K562 (cell line): ENCODE data around the gene IMP4. TPM values are rescaled to one million over a fixed set of nuclear protein-coding genes. Genes with fewer than 3 reads are reported as not detected.

ENCODE experiments used
- ATAC-seq: fragments of 200-7000 bp; cut with Tn5 transposase; 3 replicates; pipeline ENCODE4 v1.9.1; 2020; ENCODE audit warnings: moderate library complexity
- BruUV-seq: library from RNA; stranded (reverse); fragments of 400-500 nt; replicated peaks from 2 replicates; lab custom pipeline; 2021; lab: Mats Ljungman, UMichigan
- CTCF ChIA-PET: fragments of 300-600 bp; formaldehyde crosslinking; extraction: SDS; loops from one replicate; lab custom pipeline; 2021; ENCODE audit warnings: low intra/inter-chr PET ratio; lab: Yijun Ruan, JAX
- POLR2A ChIA-PET: fragments of 300-600, 350-650 bp; sonication (Branson Sonifier 250); formaldehyde crosslinking; extraction: SDS; loops from one replicate; lab custom pipeline; 2021; ENCODE audit warnings: antibody characterized with exemption, inconsistent platforms; lab: Yijun Ruan, JAX
- DNase-seq, 4 experiments: peaks; one replicate each; pipeline versions ENCODE4 v3.0.0 to v3.0.0-alpha.2; 2011 to 2018; ENCODE audit warnings: low spot score in 3 of 4, mixed read lengths in 3 of 4; ENCODE audit errors: extremely low read depth in 1 of 4
- FAIRE-seq: peaks from 2 replicates; lab custom pipeline; 2011; peaks lifted over from hg19 to GRCh38; lab: Jason Lieb, UNC
- H2AFZ ChIP-seq: 2 replicates; pipeline ENCODE4 v1.6.0; 2011; ENCODE audit warnings: low read depth, low read length, control low read depth, inconsistent platforms
- H3K27ac ChIP-seq: fragments of 200-600 bp; 3 replicates; pipeline ENCODE4 v1.8.0; 2011; ENCODE audit warnings: low read depth, mild to moderate bottlenecking, control low read depth, inconsistent platforms, low read length, moderate library complexity, mixed read lengths; ENCODE audit errors: extremely low read depth
- H3K27me3 ChIP-seq, 2 experiments: fragments of 300-600 bp in 1 of 2; 2 replicates in 1 of 2; 3 replicates in 1 of 2; pipeline versions ENCODE4 v1.6.0 to v1.8.0; 2011; ENCODE audit warnings: inconsistent platforms in 2 of 2, low read length in 2 of 2, mild to moderate bottlenecking in 1 of 2, mixed read lengths in 1 of 2, moderate library complexity in 1 of 2; ENCODE audit not compliant: control insufficient read depth in 2 of 2, insufficient read depth in 2 of 2
- H3K36me3 ChIP-seq: fragments of 300-600 bp; 3 replicates; pipeline ENCODE4 v1.8.0; 2011; ENCODE audit warnings: mild to moderate bottlenecking, low read length, inconsistent platforms; ENCODE audit not compliant: control insufficient read depth, insufficient read depth
- H3K4me1 ChIP-seq, 2 experiments: fragments of 200-600 bp in 1 of 2; replicated peaks in 1 of 2; 2 replicates in 1 of 2; 3 replicates in 1 of 2; pipeline versions ENCODE4 v1.5.1 to v1.8.0; 2011; ENCODE audit warnings: inconsistent platforms in 2 of 2, low read length in 2 of 2, mild to moderate bottlenecking in 1 of 2, mixed read lengths in 1 of 2, moderate library complexity in 1 of 2; ENCODE audit not compliant: control insufficient read depth in 2 of 2, insufficient read depth in 2 of 2
- H3K4me2 ChIP-seq: 2 replicates; pipeline ENCODE4 v1.6.1; 2011; ENCODE audit warnings: low read length, control low read depth, inconsistent platforms, mixed read lengths; ENCODE audit not compliant: insufficient read depth
- H3K4me3 ChIP-seq: fragments of 200-600 bp; sonication (generic), shearing (Covaris generic); 2 replicates; pipeline ENCODE4 v1.5.1; 2016; ENCODE audit warnings: control low read depth, inconsistent platforms
- H3K79me2 ChIP-seq: fragments of 200-600 bp; 3 replicates; pipeline ENCODE4 v1.8.0; 2011; ENCODE audit warnings: low read length, inconsistent platforms; ENCODE audit not compliant: control insufficient read depth, insufficient read depth
- H3K9ac ChIP-seq, 2 experiments: 2 replicates each; pipeline versions ENCODE4 v1.6.0 to v1.6.1; 2011; ENCODE audit warnings: low read depth in 2 of 2, low read length in 2 of 2, control low read depth in 1 of 2, inconsistent platforms in 1 of 2, mild to moderate bottlenecking in 1 of 2, mixed read lengths in 1 of 2; ENCODE audit not compliant: insufficient read depth in 1 of 2
- H3K9me1 ChIP-seq: one replicate; pipeline ENCODE4 v1.6.0; 2011; ENCODE audit warnings: inconsistent platforms, mild to moderate bottlenecking, low read length, moderate library complexity; ENCODE audit not compliant: control insufficient read depth, insufficient read depth
- H3K9me3 ChIP-seq: replicated peaks from 2 replicates; pipeline ENCODE4 v1.5.1; 2011; ENCODE audit warnings: low read depth, low read length, inconsistent platforms; ENCODE audit not compliant: control insufficient read depth, insufficient read depth
- H4K20me1 ChIP-seq: replicated peaks from 2 replicates; pipeline ENCODE4 v1.6.1; 2011; ENCODE audit warnings: low read length, inconsistent platforms, mixed read lengths; ENCODE audit not compliant: control insufficient read depth, insufficient read depth
- CBX1 ChIP-seq: sonication (generic); IDR thresholded peaks from 2 replicates; pipeline ENCODE4 v1.6.1; 2016; ENCODE audit warnings: antibody characterized with exemption, low read depth, mild to moderate bottlenecking
- CBX5 ChIP-seq: IDR thresholded peaks from 2 replicates; pipeline ENCODE4 v1.6.1; 2014; ENCODE audit warnings: low read depth, borderline replicate concordance
- CREB1 ChIP-seq, 2 experiments: sonication (generic) in 1 of 2; formaldehyde crosslinking in 1 of 2; IDR thresholded peaks; 2 replicates each; pipeline versions ENCODE4 v1.6.1 to v1.8.0; 2012 to 2022; ENCODE audit warnings: inconsistent platforms in 1 of 2, mild to moderate bottlenecking in 1 of 2, missing genetic modification reagents in 1 of 2, moderate library complexity in 1 of 2
- E2F6 ChIP-seq, 2 experiments: IDR thresholded peaks; 2 replicates each; pipeline ENCODE4 v1.6.1; 2011; ENCODE audit warnings: borderline replicate concordance in 1 of 2, control low read depth in 1 of 2, low read depth in 1 of 2, low read length in 1 of 2, mild to moderate bottlenecking in 1 of 2, mixed read lengths in 1 of 2, moderate library complexity in 1 of 2; ENCODE audit not compliant: insufficient read depth in 1 of 2, insufficient read length in 1 of 2, poor library complexity in 1 of 2, severe bottlenecking in 1 of 2; ENCODE audit errors: extremely low read depth in 1 of 2
- GTF2E2 ChIP-seq: fragments of 200-800 bp; sonication (Bioruptor generic); IDR thresholded peaks from 2 replicates; pipeline ENCODE4 v1.6.1; 2016; ENCODE audit warnings: missing genetic modification characterization, missing compliant biosample characterization
- HCFC1 ChIP-seq: IDR thresholded peaks from 2 replicates; pipeline ENCODE4 v1.6.1; 2012; ENCODE audit warnings: low read depth, low read length, improper control_type of control experiment
- HDAC2 ChIP-seq: fragments of 450-650 bp; IDR thresholded peaks from 2 replicates; pipeline ENCODE4 v1.6.1; 2016; ENCODE audit warnings: mild to moderate bottlenecking
- JUND ChIP-seq, 2 experiments: IDR thresholded peaks; 2 replicates in 1 of 2; 3 replicates in 1 of 2; pipeline ENCODE4 v1.6.1; 2011; ENCODE audit warnings: borderline replicate concordance in 2 of 2, low read depth in 2 of 2, low read length in 2 of 2, improper control_type of control experiment in 1 of 2, missing biosample characterization in 1 of 2, missing genetic modification characterization in 1 of 2, missing genetic modification reagents in 1 of 2
- KDM2B ChIP-seq: fragments of 250-450 bp; sonication (Bioruptor Pico); IDR thresholded peaks from 2 replicates; pipeline ENCODE4 v1.8.0; 2021; ENCODE audit warnings: mild to moderate bottlenecking, moderate library complexity
- NFATC3 ChIP-seq: fragments of 450-650 bp; IDR thresholded peaks from 2 replicates; pipeline ENCODE4 v1.6.1; 2017; ENCODE audit warnings: mild to moderate bottlenecking
- NFRKB ChIP-seq: fragments of 450-650 bp; IDR thresholded peaks from 2 replicates; pipeline ENCODE4 v1.6.1; 2016; ENCODE audit warnings: low read depth
- POLR2A ChIP-seq: fragments of 450-650 bp; conservative IDR thresholded peaks from 2 replicates; pipeline ENCODE4 v1.6.1; 2016
- POLR2B ChIP-seq: fragments of 450-650 bp; IDR thresholded peaks from 2 replicates; pipeline ENCODE4 v1.6.1; 2018; ENCODE audit warnings: low read depth; ENCODE audit not compliant: partially characterized antibody
- POLR2G ChIP-seq: fragments of 200-400 bp; formaldehyde crosslinking; IDR thresholded peaks from 2 replicates; pipeline ENCODE4 v1.6.1; 2017; ENCODE audit warnings: low read depth, mild to moderate bottlenecking, antibody characterized with exemption, low read length, moderate library complexity
- ZFX ChIP-seq: sonication (generic); formaldehyde crosslinking; IDR thresholded peaks from 2 replicates; pipeline ENCODE4 v1.8.0; 2022; ENCODE audit warnings: mild to moderate bottlenecking, missing genetic modification reagents, moderate library complexity
- ZNF655 ChIP-seq: fragments of 250-450 bp; sonication (Bioruptor Pico); IDR thresholded peaks from 2 replicates; pipeline ENCODE4 v1.5.0; 2021
- WGBS: fragments of 100-300 bp; shearing (Covaris generic); methylation state at CpG from one replicate; pipeline ENCODE4 v1.1.6; 2016; ENCODE audit warnings: low coverage, mixed read lengths; ENCODE audit not compliant: insufficient coverage; ENCODE audit errors: missing lambda C conversion rate; 5-methylcytosine and 5-hydroxymethylcytosine counted together
- in situ Hi-C: fragments of 300-500 bp; cut with MboI; formaldehyde crosslinking; loops from 4 replicates; pipeline ENCODE4 v1.15.0; 2018; ENCODE audit warnings: inconsistent platforms, mixed read lengths
- intact Hi-C: fragments of 100-400 bp; cut with micrococcal nuclease; formaldehyde crosslinking; loops from 2 replicates; pipeline ENCODE4 v1.14.2; 2022
- polyA plus RNA-seq, 8 experiments: library from polyadenylated mRNA; depleted of rRNA in 4 of 8; stranded (reverse) in 5 of 8; unstranded in 3 of 8; fragments of >200 nt; fragmentation: Nextera tagmentation in 2 of 8; fragmentation: Illumina TruSeq in 1 of 8; extraction: Ambion mirVana in 2 of 8; extraction: Trizol in 1 of 8; gene quantifications; 2 replicates each; pipeline versions ENCODE4 v1.2.1 to v1.2.3, GENCODE V29; 2011 to 2014; ENCODE audit warnings: inconsistent platforms in 1 of 8, missing spikeins in 1 of 8
- total RNA-seq, 7 experiments: library from RNA; depleted of rRNA in 6 of 7; stranded (reverse); fragments of >200 nt in 6 of 7; fragmentation: Illumina TruSeq in 2 of 7; extraction: Trizol in 2 of 7; gene quantifications; 2 replicates each; pipeline versions ENCODE4 v1.2.1 to v1.2.3, GENCODE V29; 2011 to 2021; ENCODE audit warnings: low replicate concordance in 1 of 7
- TF ChIP-seq, protein P1 (sequence below): sonication (generic); formaldehyde crosslinking; IDR thresholded peaks from 2 replicates; pipeline ENCODE4 v1.4.0; 2020; ENCODE audit warnings: mild to moderate bottlenecking, missing genetic modification reagents

The IMP4 gene
- total and polyA plus RNA-seq, 9 of the 15 experiments (the other 6 are each of a cell fraction or from before 2014, with no cell fraction given) = 35.4 to 209 (median 100.0) TPM

DNA sequence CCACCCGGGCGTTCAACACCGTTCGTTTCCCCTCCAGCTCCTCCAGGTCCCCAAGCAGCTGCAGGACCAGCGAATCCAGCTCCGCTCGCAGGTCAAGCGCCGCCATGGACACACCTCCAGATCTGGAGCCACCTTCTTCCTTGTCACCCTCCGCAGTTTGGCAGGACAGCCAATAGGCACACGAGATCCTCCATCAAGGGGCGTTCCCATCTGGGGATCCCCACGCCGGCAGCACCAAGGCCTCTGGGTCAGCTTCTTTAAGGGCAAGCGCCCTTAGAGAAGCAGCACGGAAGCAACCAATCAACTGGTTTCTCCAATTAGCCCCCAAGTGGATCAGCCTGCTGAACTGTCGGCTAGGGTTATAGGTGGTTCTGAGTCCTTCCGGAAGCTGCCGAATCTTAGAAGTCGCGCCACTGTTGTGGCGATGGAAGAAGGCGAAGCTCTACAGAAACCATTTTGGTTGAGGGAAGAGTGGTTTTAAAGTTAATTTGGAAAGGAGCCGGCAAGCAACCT lies 621 bp upstream of the IMP4 start:
- Histone ChIP-seq H3K9me3 (no peaks in the 10 kb centered on the region), H3K9ac (peak overlapping the region; percentile 57 to 92), H3K27me3 (no peaks in the 10 kb centered on the region), H3K4me1 (peaks cover 38 to 58% of the 10 kb centered on the region in 2 experiments), H3K4me2 (peak overlapping the region; percentile 67), H2AFZ (peak overlapping the region; percentile 95), H3K4me3 (peak overlapping the region; percentile 59), H3K79me2 (peaks cover 48% of the 10 kb centered on the region), H3K36me3 (peaks cover 50% of the 10 kb centered on the region), H3K27ac (peak overlapping the region; percentile 78), H4K20me1 (no peaks in the 10 kb centered on the region), H3K9me1 (no peaks in the 10 kb centered on the region)
- BruUV-seq = no TSS peak
- FAIRE-seq = no peak
- in situ Hi-C loops = loop anchor here (25.0 kb wide), 2 partner anchors 895 to 1170 kb away; no protein-coding TSS in a partner anchor
- peak; percentile 78 for ATAC-seq
- ChIA-PET CTCF (no interaction called here), POLR2A (interaction anchor here (0.8 to 6.1 kb wide), 11 partner anchors 8 to 867 kb away, joined by 3 to 63 read pairs (median 4); partner anchors contain the start of gene PTPN18)
- intact Hi-C loops = loop anchor here (1.0 to 10.0 kb wide), 4 partner anchors 30 to 865 kb away; partner anchors contain the start of genes MZT2B, POTEE and SMPD4
- 1% methylated on average over 20 of the region's 24 CpGs for WGBS
- DNase-seq = peak; percentile 89 to 96 (median 92)
- TF ChIP-seq E2F6 (IDR thresholded peaks at IDR 0.05; ENCODE audit: borderline replicate concordance in 1 of 2, extremely low read depth in 1 of 2, insufficient read depth in 1 of 2, insufficient read length in 1 of 2, low read depth in 1 of 2, low read length in 1 of 2, poor library complexity in 1 of 2, severe bottlenecking in 1 of 2) = peak in 1 of 2 experiments; percentile 12
- TF ChIP-seq, protein P1, sequence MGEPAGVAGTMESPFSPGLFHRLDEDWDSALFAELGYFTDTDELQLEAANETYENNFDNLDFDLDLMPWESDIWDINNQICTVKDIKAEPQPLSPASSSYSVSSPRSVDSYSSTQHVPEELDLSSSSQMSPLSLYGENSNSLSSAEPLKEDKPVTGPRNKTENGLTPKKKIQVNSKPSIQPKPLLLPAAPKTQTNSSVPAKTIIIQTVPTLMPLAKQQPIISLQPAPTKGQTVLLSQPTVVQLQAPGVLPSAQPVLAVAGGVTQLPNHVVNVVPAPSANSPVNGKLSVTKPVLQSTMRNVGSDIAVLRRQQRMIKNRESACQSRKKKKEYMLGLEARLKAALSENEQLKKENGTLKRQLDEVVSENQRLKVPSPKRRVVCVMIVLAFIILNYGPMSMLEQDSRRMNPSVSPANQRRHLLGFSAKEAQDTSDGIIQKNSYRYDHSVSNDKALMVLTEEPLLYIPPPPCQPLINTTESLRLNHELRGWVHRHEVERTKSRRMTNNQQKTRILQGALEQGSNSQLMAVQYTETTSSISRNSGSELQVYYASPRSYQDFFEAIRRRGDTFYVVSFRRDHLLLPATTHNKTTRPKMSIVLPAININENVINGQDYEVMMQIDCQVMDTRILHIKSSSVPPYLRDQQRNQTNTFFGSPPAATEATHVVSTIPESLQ = peak; percentile 67; the same call in 1 of the 2 replicates
- 0 out of 2 replicates have a peak, but pooled peaks have one; percentile 26 for TF ChIP-seq KDM2B (CRISPR knock-in tag)
- peak; percentile 60; the same call in 1 of the 2 replicates for TF ChIP-seq GTF2E2 (tag)
- peak; percentile 39; the same call in 1 of the 2 replicates for TF ChIP-seq HCFC1
- TF ChIP-seq POLR2A = peak; percentile 58
- no peak for TF ChIP-seq ZNF655
- TF ChIP-seq NFATC3 = peak; percentile 91
- TF ChIP-seq HDAC2 = peak; percentile 20; the same call in 1 of the 2 replicates
- TF ChIP-seq POLR2G = peak; percentile 83
- TF ChIP-seq ZFX = peak; percentile 17; the same call in 1 of the 2 replicates
- peak; percentile 44 for TF ChIP-seq CREB1 (IDR thresholded peaks at IDR 0.05)
- no peak; the same call in 1 of the 2 replicates for TF ChIP-seq CREB1 (CRISPR knock-in tag; IDR thresholded peaks at IDR 0.05)
- peak; percentile 60 for TF ChIP-seq POLR2B
- TF ChIP-seq NFRKB = peak; percentile 92; the same call in 1 of the 2 replicates
- no peak for TF ChIP-seq CBX1
- peak; percentile 8; the same call in 1 of the 2 replicates for TF ChIP-seq JUND (IDR thresholded peaks at IDR 0.05; ENCODE audit: borderline replicate concordance, low read depth, low read length)
- TF ChIP-seq JUND (tag; IDR thresholded peaks at IDR 0.05; ENCODE audit: borderline replicate concordance, low read depth, low read length) = no peak
- no peak for TF ChIP-seq CBX5
